HG03064 (cell line): ENCODE measurements around the gene ZNF808.
"Not testable (repeated sequence)": the region's sequence is repeated elsewhere in the genome, so short reads cannot be mapped to it uniquely, and the experiment has no call there.

Experiments
- ATAC-seq: cut with Tn5 transposase; IDR thresholded peaks from one replicate; pipeline ENCODE4 v1.9.1; 2021; ENCODE audit warnings: low read depth; ENCODE audit not compliant: unreplicated experiment

ZNF808 gene

DNA sequence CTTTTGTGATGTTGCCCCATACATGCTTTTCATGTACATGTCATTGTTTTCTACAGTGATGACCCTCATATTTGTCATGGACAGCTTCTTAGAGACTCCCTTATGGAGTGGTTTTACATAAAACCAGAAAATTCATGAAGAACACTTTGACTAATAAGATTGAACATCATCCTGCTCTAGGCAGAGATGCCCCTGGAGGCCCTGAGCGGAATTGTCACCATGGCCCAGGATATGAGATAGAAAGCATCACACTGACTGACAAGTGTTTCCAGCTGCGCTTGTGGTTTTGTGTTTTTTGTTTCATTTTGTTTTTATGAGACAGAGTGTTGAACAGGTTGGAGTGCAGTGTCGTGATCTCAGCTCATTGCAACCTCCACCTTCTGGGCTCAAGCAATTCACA lies 64.8 kb downstream of the ZNF808 start:
- no peak for ATAC-seq

DNA sequence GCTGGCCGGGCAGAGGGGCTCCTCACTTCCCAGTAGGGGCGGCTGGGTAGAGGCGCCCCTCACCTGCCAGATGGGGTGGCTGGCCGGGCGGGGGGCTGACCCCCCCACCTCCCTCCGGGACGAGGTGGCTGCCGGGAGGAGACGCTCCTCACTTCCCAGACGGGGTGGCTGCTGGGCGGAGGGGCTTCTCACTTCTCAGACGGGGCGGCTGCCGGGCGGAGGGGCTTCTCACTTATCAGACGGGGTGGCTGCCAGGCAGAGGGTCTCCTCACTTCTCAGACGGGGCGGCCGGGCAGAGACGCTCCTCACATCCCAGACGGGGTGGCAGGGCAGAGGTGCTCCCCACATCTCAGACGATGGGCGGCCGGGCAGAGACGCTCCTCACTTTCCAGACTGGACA lies 66.0 kb downstream of the ZNF808 start:
- not testable (repeated sequence) for ATAC-seq

DNA sequence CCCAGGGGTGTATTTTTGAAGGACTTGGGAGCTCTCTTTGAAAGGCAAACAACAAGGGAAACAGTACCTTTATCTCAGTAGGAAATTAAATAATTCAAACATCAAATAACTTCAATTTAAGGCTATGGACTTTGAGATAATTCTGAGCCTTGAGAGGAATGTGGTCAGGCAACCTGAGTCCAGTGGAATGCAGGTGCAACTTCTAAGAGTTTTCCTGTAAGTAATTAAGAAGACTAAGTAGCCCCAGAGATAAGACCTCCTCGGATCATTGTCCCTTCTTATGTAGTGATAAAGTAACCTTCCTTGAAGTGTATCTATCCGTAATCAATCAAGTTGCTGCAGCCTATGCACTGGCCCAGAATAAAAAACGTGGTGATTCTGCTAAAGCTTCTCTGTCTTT lies 71.8 kb downstream of the ZNF808 start:
- no peak for ATAC-seq

DNA sequence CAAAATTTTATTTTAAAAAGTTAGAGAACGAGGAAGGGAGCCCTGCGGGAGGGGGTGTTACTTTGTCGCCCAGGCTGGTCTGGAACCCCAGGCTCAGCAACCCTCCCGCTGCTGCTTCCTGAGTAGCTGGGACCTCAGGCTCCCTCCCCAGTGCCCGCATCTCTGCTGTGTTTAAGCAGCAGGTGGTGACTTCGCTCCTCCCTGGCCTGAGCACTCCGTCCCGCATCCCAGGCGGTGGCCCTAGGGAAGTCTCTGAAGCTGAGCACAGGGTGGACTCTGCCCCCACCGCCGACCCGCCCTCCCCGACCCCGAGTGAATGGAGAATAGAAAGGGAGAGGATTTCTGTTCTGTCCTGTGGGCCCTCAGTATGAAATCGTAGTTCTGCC lies 73.2 kb downstream of the ZNF808 start:
- ATAC-seq = no peak

DNA sequence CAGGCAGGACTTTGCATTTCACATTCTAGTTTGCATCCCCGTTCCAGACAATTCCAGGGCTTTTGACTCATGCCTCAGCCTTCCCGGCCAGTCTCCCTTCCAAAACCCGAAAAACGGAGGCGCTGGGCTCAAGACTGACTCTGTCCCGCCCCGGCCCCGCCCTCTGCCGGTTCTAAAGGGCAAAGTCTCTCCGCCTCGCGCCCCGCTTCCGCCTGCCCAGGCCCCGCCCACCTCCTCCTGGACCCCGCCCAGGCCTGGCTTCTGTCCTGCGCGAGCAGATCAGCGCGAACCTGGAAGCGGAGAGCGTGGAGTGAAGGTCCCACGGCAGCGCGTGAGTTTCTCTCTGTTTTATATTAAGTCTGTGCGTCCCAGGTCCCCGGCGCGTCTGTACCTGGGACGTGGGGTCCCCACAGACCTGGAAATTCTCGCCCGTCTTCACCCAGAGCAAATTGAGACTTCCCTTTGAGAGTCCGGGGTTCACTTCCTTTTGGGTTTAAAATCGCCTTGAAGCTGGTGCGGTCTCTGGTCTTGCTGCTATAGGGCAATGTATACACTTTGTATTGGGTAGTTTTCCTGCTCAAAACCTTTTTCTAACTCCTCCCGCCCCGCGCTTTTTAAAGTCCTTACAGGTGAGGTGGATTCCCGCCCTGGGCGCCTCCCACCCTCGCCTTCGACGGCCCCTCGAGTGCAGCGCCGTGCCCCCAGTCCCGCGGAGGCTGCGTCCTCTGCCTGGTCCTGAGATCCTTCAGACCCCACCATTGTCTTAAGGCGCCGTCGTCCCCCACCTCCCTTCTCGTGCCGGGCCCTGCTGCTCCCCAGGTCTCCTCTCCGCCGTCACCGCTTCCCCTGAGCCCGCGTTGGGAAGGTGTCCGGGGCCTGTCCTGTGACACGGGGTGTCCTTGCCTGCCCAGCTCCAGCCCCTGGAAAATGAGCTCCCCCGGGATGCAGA lies 73.8 kb downstream of the ZNF808 start:
- ATAC-seq = no peak

DNA sequence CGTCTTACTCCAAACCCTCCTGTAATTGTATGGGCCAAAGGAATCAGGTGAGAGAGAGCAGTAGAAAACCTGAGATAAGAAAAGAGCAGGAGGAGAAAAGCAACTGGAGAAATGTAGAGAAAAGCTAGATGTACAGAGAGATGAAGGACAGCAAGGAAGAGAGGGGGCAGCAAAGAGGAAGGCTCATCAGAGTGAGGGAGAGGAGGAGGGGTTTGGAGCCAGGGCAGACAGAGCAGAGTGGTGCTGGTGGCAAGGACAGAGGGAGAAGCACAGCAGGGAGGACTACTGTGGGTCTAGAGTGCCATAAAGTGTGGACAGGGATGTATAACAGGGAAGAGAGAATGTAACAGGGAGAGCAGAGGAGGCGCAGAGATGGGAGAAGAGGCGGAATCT lies 74.5 kb downstream of the ZNF808 start:
- not testable (repeated sequence) for ATAC-seq

DNA sequence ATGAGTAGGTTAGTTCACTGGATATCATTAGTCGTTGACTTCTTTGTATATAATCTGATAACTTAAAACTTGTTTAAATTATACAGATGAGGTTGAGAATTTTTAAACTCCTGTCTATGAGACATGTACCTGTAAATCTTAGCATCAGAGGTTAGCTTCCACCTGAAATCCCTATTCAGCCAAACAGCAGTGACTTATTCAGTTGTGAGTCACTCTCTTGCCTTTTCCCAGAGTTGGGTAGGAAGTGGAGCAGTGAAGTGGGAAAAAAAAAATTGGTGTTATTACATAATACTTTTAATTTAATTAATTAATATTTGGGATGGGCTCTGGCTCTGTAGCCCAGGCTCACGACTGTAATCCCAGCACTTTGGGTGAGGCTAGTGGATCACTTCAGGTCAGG lies 75.5 kb downstream of the ZNF808 start:
- no peak for ATAC-seq

DNA sequence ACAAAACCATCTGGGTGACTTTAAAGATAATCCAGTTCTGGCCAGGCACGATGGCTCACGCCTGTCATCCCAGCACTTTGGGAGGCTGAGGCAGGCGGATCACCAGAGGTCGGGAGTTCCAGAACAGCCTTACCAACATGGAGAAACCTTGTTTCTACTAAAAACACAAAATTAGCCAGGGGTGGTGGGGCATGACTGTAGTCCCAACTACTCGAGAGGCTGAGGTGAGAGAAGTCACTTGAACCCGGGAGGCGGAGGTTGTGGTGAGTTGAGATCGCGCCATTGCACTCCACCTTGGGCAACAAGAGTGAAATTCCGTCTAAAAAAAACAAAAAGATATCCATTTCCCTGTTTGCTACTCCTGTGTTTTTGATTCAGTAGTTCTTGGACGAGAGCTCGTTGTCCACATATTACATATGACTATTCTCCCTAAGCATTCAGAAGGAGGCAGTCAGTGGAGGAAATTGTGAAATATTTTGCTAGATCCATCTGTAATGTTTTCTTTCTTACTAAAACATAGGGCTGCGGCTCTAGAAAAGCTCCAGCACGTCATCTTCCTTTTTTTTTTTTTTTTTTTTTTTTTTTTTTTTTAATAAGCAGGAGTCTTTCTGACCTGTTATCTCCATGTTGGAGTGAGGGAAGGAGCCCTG lies 76.2 kb downstream of the ZNF808 start:
- ATAC-seq = no peak
